GM18517 (cell line): ENCODE data around the gene UBAC1.

Experiments
- ATAC-seq: cut with Tn5 transposase; IDR thresholded peaks from one replicate; pipeline ENCODE4 v1.9.1; 2021; ENCODE audit warnings: mild to moderate bottlenecking, moderate library complexity; ENCODE audit not compliant: unreplicated experiment

Gene UBAC1

DNA sequence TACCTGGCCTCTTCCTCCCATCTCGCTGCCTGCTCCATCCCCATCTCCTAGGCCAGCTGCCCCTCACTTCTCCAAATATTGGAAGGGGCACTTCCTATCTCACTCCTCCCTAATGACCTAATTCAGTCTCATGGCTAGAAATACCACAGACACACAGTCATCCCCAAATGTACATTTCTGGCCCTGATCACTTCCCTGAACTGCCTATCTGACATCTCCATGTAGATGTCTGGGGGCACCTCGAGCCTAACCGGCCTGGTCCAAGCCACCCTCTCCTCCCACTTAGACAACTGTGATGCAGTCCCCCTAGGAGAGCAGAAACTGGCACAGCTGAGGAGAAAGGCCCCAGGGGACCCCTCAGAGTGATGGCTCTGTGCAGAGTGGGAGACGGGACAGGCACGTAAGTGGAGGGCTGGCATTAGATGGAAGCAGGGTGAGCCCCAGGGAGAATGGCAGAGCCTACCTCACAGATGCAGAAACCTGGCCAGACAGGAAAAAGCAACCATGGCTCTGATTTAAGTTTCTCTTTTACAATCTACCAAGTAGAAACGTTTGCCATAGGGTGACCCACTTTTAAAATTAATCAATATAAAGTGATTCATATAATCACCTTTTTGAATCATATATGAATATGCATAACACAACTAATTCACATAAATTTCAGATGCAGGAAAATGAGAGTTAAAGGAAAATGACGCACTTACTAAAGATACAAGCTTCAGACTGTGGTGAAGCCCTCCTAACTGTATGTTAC, 75.9 kb downstream of the UBAC1 start:
- ATAC-seq, result no peak

DNA sequence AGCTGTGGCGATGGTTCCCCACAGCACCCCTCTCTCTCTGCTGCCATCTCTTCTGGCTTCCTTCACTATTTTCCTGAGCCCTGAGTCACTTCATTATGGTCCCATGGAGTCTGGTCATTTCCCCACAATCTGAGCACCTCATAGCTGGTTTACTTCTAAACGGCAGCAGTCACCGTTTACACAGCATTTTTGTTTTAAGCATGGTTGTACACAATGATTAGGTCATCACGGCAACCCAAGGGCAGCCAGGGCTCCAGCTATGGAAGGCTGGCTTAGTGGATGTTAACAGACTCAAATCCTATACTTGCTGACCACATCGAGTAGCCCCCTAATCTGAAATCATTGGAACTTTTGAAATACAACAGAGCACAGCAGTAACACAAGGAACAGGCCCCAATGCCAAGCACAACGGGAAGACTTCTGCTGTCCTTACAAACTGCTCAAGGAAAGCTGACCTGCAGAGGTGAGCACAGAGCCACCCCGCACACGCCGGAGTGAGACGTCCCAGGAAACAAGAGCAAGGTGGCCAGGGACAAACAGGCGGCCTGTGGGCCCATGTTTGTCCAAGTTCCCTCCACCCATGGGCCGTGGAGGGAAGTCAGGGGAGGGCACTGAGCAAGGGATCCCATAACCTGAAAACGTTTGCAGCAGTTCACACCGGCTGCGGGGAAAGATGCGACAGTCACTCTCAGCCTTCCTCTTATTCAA, 76.7 kb downstream of the UBAC1 start:
- no peak for ATAC-seq

DNA sequence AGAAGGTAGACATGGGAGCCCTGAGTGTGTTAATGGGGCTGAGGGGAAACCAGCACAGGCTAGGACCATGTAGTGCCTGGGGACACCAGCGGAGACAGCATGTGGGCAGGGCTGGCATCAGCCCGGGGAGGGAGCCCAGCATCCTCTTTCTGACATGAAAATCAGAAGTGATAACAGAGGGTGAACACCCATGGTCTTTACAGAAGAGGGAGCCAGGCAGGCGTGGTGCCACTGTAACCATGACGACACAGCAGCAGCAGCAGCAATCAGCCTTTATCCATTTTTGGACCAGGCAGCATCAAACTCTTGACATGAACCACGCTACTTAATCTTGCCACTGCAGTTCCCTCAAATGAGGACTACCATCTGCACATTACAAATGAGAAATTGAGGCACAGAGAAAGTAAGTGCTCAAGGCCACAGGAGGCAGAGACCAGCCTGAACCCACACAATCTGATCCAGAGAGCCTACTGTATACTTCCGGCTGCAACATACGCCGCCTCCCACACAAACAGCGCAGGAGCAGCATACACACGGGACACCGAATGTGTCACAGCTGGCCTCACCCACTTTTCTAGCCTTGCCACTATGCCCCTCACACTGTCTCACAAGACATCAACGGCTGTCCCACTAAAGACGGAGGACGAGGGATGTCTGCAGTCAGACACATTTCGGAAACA, 77.6 kb downstream of the UBAC1 start:
- ATAC-seq, result no peak
